Measurements from ENCODE around the gene MALT1.

The MALT1 gene

DNA sequence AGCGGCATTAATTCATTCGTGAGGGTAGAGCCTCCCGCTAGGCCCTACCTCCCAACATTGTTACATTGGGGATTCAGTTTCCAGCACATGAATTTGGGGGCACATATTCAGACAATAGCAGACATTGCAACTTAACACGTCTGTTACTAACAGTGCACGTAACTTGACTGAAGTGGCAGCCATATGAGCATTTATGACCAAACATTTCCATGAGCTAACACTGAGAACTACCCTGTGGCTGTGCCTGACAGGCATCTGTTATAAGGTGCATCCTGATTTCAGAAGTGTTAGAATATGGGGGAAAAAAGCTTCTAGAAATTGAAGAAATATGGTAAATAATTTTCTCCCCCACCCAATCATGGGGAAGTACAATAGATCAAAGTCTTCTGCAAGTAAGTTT, 24.5 kb downstream of the MALT1 start:
- peaks cover 78% of the 10 kb centered on the region for H3K79me2 ChIP-seq (ENCODE audit: low read length)
- H3F3A ChIP-seq (ENCODE audit: insufficient read depth, low read length): no peaks in the 10 kb centered on the region
- H3K9me3 ChIP-seq (replicated peaks; ENCODE audit: insufficient read depth, low read length): no peaks in the 10 kb centered on the region
- no peaks in the 10 kb centered on the region for H3K9me2 ChIP-seq (replicated peaks; ENCODE audit: insufficient read depth, low read length)
- TF ChIP-seq, protein P1, sequence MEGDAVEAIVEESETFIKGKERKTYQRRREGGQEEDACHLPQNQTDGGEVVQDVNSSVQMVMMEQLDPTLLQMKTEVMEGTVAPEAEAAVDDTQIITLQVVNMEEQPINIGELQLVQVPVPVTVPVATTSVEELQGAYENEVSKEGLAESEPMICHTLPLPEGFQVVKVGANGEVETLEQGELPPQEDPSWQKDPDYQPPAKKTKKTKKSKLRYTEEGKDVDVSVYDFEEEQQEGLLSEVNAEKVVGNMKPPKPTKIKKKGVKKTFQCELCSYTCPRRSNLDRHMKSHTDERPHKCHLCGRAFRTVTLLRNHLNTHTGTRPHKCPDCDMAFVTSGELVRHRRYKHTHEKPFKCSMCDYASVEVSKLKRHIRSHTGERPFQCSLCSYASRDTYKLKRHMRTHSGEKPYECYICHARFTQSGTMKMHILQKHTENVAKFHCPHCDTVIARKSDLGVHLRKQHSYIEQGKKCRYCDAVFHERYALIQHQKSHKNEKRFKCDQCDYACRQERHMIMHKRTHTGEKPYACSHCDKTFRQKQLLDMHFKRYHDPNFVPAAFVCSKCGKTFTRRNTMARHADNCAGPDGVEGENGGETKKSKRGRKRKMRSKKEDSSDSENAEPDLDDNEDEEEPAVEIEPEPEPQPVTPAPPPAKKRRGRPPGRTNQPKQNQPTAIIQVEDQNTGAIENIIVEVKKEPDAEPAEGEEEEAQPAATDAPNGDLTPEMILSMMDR (IDR thresholded peaks at IDR 0.05; ENCODE audit: low read length): no peak
- no peak overlapping the region for H3K9ac ChIP-seq (ENCODE audit: low read length)
- peaks cover 11% of the 10 kb centered on the region; the same call in 1 of the 2 replicates for H3K36me3 ChIP-seq (replicated peaks; ENCODE audit: insufficient read depth, low read length)
- H3K27ac ChIP-seq (ENCODE audit: low read length): no peak overlapping the region
- H3K27me3 ChIP-seq (replicated peaks; ENCODE audit: insufficient read depth, low read length): no peaks in the 10 kb centered on the region
- no peak for DNase-seq
- no peaks in the 10 kb centered on the region; the same call in 1 of the 2 replicates for H4K20me1 ChIP-seq (ENCODE audit: insufficient read depth, low read length)
- H3K4me1 ChIP-seq (ENCODE audit: low read length): no peaks in the 10 kb centered on the region
- H3K4me2 ChIP-seq (ENCODE audit: low read depth, low read length): no peak overlapping the region
- H2AFZ ChIP-seq (ENCODE audit: low read length): no peak overlapping the region
- H3K4me3 ChIP-seq (ENCODE audit: low read length): no peak overlapping the region

DNA sequence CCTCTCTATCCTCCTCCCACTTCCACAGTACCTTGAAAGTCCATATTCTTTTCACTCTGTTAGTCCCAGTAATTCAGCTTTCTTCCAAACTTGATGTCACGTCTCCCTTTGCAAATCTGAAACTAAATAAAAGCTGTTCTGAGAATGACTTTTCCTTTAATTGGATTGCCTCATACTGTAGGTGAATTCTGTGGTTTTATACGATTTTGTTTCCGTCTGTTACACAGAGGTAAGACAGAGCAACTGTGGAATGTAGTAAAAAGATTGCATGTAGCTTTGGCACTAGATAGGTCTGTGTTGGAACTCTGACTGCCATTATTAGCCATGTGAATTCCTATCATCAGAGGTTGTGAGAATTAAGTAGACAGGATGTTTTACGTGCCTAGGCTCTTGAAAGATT, 25.9 kb downstream of the MALT1 start:
- H3K9me2 ChIP-seq (replicated peaks; ENCODE audit: insufficient read depth, low read length): no peaks in the 10 kb centered on the region
- no peak overlapping the region for H3K9ac ChIP-seq (ENCODE audit: low read length)
- no peak overlapping the region for H2AFZ ChIP-seq (ENCODE audit: low read length)
- peaks cover 74% of the 10 kb centered on the region for H3K79me2 ChIP-seq (ENCODE audit: low read length)
- no peaks in the 10 kb centered on the region for H3F3A ChIP-seq (ENCODE audit: insufficient read depth, low read length)
- H3K27me3 ChIP-seq (replicated peaks; ENCODE audit: insufficient read depth, low read length): no peaks in the 10 kb centered on the region
- no peak overlapping the region for H3K4me3 ChIP-seq (ENCODE audit: low read length)
- no peaks in the 10 kb centered on the region for H3K4me1 ChIP-seq (ENCODE audit: low read length)
- H3K27ac ChIP-seq (ENCODE audit: low read length): no peak overlapping the region
- DNase-seq: no peak
- no peak overlapping the region for H3K4me2 ChIP-seq (ENCODE audit: low read depth, low read length)
- no peaks in the 10 kb centered on the region for H3K9me3 ChIP-seq (replicated peaks; ENCODE audit: insufficient read depth, low read length)
- H4K20me1 ChIP-seq (ENCODE audit: insufficient read depth, low read length): no peaks in the 10 kb centered on the region; the same call in 1 of the 2 replicates
- TF ChIP-seq EZH2 (optimal IDR thresholded peaks at IDR 0.05; ENCODE audit: low read depth, low read length) (no peak), EZH2phosphoT487 (IDR thresholded peaks at IDR 0.05; ENCODE audit: low read length) (no peak)
- TF ChIP-seq, protein P1 (IDR thresholded peaks at IDR 0.05; ENCODE audit: low read length): no peak
- H3K36me3 ChIP-seq (replicated peaks; ENCODE audit: insufficient read depth, low read length): peaks cover 16% of the 10 kb centered on the region; the same call in 1 of the 2 replicates

DNA sequence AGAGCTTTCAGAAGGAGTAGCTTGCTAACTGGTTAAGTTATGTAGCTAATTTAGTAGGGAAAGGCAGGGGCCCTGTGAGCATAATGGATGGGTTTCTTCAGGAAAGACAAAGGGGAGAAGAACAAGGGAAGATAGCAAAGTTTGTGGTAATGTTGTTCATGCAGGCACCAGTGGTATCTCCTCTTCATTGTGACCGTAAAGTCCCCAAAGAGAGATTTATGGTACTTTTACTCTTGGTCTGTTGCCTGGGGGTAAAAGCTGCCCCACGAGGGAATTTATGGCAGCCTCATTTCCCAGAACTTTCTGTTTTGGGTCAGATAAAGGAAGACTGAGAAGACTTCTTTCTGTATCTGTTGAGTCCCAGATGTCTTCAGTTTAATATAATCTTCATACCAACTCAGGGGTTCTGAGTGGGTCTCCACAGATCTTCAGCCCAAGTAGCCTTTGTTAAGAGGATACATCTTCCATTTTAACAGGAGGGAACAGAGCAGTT, 27.5 kb downstream of the MALT1 start:
- DNase-seq: no peak
- Histone ChIP-seq H4K20me1 (ENCODE audit: insufficient read depth, low read length) (no peaks in the 10 kb centered on the region), H3K4me3 (ENCODE audit: low read length) (no peak overlapping the region), H3K4me1 (ENCODE audit: low read length) (no peaks in the 10 kb centered on the region), H2AFZ (ENCODE audit: low read length) (no peak overlapping the region), H3K79me2 (ENCODE audit: low read length) (peaks cover 66% of the 10 kb centered on the region), H3K9me3 (replicated peaks; ENCODE audit: insufficient read depth, low read length) (no peaks in the 10 kb centered on the region), H3K27ac (ENCODE audit: low read length) (no peak overlapping the region), H3F3A (ENCODE audit: insufficient read depth, low read length) (no peaks in the 10 kb centered on the region), H3K27me3 (replicated peaks; ENCODE audit: insufficient read depth, low read length) (no peaks in the 10 kb centered on the region), H3K9me2 (replicated peaks; ENCODE audit: insufficient read depth, low read length) (no peaks in the 10 kb centered on the region), H3K4me2 (ENCODE audit: low read depth, low read length) (no peak overlapping the region), H3K36me3 (replicated peaks; ENCODE audit: insufficient read depth, low read length) (peaks cover 16% of the 10 kb centered on the region; the same call in 1 of the 2 replicates), H3K9ac (ENCODE audit: low read length) (no peak overlapping the region)
- no peak for TF ChIP-seq EZH2phosphoT487 (IDR thresholded peaks at IDR 0.05; ENCODE audit: low read length)
- no peak for TF ChIP-seq EZH2 (optimal IDR thresholded peaks at IDR 0.05; ENCODE audit: low read depth, low read length)
- TF ChIP-seq, protein P1 (IDR thresholded peaks at IDR 0.05; ENCODE audit: low read length): no peak
